HPDE6-E6E7 (cell line): Measurements from ENCODE around the gene KBTBD3.
"Not testable (repeated sequence)": the region's sequence is repeated elsewhere in the genome, so short reads cannot be mapped to it uniquely, and the experiment has no call there.

Source experiments
- DNase-seq: peaks from one replicate; pipeline ENCODE4 v3.0.0; 2011; ENCODE audit warnings: missing footprints; ENCODE audit errors: extremely low spot score

KBTBD3 gene

DNA sequence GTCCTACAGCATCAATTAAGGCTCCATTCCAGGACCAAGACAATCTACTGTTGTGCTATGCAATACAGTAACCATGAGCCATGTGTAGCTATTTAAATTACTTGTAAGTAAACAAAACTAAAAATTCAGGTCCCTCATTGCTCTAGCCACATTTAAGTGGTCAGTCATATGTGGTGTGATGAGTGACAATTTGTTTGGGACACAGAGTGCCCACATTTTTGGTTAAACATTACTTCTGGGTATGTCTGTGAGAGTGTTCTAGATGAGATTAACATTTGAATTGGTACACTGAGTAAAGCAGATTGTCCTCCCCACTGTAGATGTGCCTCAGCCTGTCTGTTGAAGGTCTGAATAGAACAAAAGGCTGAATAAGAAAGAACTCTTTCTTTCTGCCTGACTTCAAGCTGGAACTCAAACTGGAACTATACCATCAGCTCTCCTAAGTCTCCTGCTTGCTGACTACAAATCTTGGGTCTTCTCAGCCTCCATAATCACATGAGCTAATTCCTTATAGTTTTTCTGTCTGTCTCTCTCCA is 15.8 kb downstream of the KBTBD3 start:
- no peak for DNase-seq

- no peak for DNase-seq
These were observed 17.5 kb downstream of the KBTBD3 start for GRCh38 chr11:106059617-106060016.

GRCh38 chr11:106058377-106058776 is 18.8 kb downstream of the KBTBD3 start:
- DNase-seq: not testable (repeated sequence)

GRCh38 chr11:106051103-106051502 is 26.0 kb downstream of the KBTBD3 start:
- no peak for DNase-seq

DNA sequence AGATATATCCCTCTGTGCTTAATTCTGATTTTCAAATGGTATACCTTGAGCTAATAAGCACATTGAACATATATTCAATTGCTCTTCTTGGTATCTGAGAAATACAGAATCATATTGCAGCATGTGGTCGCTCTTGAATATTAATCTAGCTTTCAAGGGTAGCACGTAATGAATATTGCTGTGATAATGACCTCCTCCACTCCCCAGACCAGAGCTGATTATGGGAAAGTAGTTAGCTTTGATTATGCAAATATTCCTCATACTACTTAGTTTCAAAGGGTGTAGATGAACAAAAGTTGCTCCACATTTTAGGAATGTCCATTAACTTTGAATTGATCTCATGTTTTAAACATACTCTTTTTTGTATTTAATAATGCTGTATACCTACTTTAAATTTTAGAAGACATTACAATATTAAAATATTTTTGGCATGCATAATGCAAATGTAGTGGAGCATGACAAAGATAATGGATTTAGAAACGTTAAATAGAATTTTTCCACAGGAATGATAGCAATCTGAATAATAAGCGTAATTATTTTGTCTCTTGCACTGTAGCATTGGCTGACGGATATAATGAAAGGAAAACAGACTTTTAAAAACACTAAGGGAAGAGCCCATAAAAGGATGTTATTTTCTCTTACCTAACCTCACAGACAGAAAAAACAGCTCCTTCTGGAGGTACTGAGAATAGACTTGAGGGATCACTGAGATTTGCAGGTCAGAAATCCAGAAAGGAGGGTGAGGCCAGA is 27.2 kb downstream of the KBTBD3 start:
- no peak for DNase-seq

GRCh38 chr11:106047631-106048030 is 29.5 kb downstream of the KBTBD3 start:
- DNase-seq: no peak

DNA sequence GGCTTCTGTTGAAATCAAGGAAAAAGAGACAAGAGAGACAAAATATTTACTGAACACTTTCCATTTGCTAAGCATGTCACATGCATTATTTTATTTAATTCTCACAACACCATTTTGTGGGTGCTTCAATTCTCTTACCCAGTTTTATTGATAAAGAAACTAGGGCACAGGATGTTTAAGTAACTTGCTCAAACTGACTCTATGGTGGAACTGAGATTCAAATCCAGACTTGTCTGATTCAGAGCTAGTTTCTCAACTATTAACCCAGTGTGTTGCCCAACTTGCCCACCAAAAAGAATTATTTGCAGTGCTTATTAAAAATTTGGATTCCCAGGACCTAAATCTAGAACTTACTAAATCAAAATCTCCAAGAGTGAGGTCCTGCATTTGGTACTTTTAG is 33.6 kb downstream of the KBTBD3 start:
- no peak for DNase-seq

- DNase-seq: no peak
These were observed 44.3 kb downstream of the KBTBD3 start for GRCh38 chr11:106032861-106033260.

DNA sequence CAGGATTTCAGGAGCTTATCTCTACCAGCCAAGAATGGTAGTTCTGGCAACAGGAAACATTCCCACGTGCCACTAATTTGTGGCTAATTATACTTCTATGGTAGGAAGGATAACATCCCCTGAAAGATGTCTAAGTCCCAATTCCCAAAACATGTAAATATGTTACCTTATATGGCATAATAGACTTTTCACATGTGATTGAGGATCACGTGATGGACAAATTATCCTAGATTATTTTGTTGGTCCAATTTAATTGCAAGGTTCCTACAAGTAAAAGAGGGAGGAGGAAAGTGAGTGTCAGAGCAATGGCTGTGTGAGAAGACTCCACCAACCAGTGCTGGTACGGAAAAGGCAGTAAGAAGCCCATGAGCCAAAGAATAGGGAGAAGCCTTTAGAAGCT is 45.2 kb downstream of the KBTBD3 start:
- DNase-seq: no peak

DNA sequence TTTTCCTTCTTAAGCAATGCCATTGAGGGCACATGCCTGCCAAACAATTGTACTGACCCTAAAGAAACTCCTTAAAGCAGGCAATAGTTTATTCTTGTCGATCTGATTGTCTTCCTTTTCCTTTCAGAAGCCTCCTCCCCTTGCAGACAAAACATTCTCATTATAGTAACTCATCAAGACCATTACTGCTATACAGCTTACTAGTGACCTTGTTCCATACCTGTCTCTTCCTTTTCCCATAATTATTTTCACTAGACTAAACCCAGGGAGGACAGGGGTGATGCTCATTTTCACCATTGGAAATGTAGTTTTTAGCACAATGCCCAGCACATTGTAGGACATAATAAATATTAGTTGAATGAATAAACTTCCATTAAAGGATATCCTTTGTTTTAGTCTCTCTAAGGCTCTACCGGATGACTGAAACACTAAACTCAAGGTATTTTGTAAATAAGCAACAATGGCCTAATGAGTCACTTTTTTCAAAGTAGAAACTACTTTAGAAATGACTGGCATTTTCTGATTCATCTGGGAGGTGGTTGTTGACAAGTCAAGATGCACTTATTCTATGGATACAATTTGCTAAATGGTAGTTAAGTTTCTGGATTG is 45.8 kb downstream of the KBTBD3 start:
- peak; percentile 32 for DNase-seq

DNA sequence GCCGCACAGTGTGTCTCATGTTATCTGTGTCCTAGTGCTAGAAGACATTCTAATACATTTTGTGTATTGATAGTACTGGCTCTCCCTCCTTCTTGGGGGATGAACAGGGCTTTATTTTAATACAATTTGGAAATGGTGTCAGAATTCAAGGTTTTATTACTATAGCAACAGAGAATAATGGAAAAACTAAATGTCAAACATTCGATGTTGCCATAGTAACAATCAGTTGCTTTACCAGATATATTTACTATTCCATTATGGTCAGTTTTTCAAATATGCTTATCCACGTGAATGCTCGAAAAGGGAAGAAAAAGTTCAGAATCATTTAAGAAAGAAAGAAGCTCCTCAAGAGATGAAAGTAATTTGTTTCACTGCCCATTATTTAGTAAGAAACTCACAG is 46.5 kb downstream of the KBTBD3 start:
- no peak for DNase-seq

DNA sequence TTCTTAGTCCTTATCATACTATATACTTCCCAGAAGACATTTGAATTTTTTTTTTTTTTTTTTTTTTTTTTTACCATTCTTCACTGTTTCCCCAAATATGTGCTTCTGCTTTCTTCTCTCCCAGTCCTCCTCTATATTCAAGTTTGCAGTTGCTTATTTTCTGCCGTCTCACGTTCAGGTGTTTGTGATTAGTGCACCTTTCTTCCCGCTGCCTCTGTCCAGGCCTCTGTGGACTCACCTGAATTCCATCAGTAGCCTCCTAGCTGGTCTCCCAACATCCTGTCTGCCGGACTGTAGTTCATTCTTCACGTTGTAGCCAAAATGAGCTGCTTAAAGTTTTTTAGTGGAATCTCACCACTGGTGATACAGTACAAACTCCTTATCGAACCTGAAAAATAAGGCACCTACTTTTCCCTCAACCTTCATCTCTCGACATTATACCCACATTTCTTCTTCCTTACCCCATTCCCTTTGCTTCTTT is 54.3 kb downstream of the KBTBD3 start:
- no peak for DNase-seq

DNA sequence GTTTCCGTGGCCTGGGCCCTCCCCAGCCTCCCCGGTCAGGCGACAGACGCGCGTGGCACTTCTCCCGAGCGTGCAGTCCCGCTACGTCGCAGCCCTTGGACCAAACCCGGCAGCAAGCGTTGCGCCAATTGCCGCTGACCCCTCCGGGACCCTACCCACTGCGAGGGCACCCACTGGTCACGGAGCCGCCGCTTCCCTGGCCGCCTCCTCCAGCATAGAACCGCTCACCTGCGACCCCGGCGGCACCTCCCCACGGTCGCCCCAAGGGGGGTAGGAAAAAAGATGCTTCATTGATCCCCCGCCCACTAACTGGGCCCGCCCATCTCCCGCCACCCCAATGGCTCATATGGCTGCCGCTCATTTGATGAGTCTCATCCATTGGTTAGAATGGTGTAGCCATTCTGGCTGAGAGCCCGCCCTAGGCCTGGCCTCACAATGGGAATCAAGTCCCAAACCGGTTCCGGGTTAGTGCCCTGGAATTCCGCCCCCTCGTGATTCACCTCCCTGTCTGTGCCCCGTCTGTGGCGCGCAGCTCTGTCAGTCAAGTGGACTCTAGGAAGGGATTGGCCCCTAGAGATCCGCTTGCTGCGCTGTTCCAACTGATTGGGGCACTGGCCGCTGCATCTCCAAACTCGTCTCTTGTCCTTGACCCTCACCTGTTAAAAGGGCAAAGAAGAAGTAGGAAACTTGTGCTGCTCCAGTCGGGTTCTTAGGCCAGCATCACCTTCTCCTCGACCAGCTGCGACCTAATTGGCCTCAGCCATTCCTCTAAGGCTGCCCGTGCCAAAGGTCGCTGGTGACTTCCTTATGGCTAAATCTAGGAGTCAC is 55.0 kb downstream of the KBTBD3 start, which contains the start of gene MSANTD4:
TSS of gene MSANTD4 (minus strand) at position 274 of the 828 bp plus-strand sequence. CDS start 11,323 bp downstream, outside the sequence.
- DNase-seq: peak; percentile 98

- peak; percentile 10 for DNase-seq
These were observed 55.8 kb downstream of the KBTBD3 start for GRCh38 chr11:106021181-106021966.

DNA sequence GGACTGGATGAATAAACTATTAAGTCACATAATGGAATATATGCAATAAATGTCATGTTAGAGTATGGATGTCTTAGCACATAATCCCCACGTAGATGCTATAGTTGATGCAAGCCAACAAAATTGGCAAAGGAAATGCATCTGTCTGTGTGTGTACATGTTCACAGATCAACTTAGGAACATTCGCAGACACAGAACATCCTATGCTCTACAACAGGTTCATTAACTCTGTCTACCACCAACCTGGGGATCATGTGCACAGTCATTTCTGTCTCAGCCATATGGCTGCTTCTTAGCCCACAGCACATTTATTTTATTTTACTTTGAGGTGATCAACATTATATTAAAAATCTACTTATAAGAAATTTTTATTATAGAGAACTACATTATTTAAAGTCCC is 60.1 kb downstream of the KBTBD3 start:
- DNase-seq: no peak

GRCh38 chr11:106015066-106015465 is 62.1 kb downstream of the KBTBD3 start:
- no peak for DNase-seq

GRCh38 chr11:106014620-106015019 is 62.5 kb downstream of the KBTBD3 start:
- DNase-seq: no peak

- DNase-seq: no peak
These were observed 63.1 kb downstream of the KBTBD3 start for GRCh38 chr11:106014035-106014434.

DNA sequence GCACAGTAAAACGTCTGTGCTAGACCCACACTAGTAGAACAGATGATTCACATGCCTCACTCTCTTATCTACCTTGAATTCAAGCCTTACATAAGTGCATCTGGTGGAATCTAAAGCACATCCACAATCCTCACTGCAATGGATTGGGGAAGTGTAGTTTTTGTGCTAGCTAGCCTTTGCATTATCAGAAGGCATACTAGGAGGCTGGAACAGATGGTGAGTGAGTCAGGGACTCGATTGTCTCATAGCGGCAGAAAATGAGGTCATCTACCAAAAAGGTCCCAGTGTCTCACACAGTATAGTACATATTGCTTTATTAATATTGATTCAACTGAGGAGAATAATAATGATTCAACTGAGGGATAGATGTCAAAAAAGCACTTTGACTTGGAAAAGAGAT is 64.4 kb downstream of the KBTBD3 start:
- DNase-seq: no peak

DNA sequence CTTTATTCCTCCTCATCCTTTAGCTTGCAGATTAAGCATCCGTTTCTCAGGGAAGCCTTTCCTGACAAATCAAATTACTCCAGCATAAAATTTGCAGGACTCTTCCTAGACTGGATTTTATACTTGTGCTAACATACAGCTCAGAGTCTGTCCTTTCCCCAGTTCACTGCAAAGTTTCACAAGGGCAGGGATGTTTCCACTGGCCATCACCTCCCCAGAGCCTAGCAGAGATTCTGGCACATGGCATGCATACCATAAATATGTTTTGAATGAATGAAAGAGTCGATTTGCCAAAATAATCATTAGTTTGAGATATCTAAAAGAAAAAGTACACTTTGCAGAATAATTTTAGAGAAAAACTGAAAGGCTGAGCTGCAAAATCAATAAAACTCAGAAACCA is 65.7 kb downstream of the KBTBD3 start:
- no peak for DNase-seq

GRCh38 chr11:106003094-106003493 is 74.1 kb downstream of the KBTBD3 start:
- not testable (repeated sequence) for DNase-seq
